Skin of body (tissue), 2 donors: ENCODE results near the gene EVA1C. TPM values are rescaled to one million over a fixed set of nuclear protein-coding genes. Genes with fewer than 3 reads are reported as not detected.
"Not testable (repeated sequence)": the region's sequence is repeated elsewhere in the genome, so short reads cannot be mapped to it uniquely, and the experiment has no call there.

Source experiments
- DNase-seq: peaks from one replicate; lab custom pipeline; 2025; lab: John Stamatoyannopoulos, UW
- total RNA-seq: library from RNA; depleted of rRNA; stranded (reverse); fragments of >200 nt; gene quantifications from one replicate; pipeline ENCODE4 v1.2.3, GENCODE V29; 2014

The EVA1C gene
- total RNA-seq, 1 donor from 2014 or later: 5.3 TPM

DNA sequence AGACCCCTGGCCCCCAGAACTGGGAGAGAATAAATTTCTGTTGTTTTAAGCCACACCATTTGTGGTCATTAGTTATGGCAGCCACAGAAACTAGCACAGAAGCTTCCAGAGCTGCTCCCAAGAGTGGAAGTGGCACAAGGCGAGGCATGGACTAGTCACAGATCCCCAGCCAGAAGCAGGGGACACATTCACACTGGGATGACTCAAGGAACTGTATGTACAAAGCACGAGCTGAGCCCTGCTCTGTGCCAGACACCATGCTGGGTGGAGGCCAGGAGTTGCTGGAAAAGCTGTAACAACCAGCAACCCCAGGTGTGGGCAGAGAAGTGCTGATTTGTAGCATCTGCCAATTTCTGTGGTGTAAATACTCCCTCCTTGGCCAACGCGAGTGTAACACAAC lies 117.2 kb downstream of the EVA1C start:
- DNase-seq: no peak

GRCh38 chr21:32530809-32531208 lies 118.3 kb downstream of the EVA1C start:
- DNase-seq: not testable (repeated sequence)

- DNase-seq: not testable (repeated sequence)
Observed at GRCh38 chr21:32531561-32531960, 119.1 kb downstream of the EVA1C start.

GRCh38 chr21:32532636-32533035 lies 120.1 kb downstream of the EVA1C start:
- DNase-seq: no peak

DNA sequence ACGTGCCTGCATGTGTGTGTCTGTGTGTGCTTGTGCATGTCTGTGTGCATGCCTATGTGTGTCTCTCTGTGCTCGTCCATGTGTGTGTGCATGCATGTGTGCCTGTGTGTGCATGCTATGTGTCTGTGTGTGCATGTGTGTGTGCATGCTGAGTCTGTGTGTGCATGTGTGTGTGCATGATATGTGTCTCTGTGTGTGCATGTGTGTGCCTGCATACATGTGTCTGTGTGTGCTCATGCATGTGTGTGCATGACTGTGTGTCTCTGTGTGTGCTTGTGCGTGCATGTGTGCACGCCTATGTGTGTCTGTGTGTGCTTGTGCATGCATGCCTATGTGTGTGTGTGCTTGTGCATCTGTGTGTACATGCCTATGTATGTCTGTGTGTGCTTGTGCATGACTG lies 120.5 kb downstream of the EVA1C start:
- DNase-seq: no peak

GRCh38 chr21:32533611-32534010 lies 121.1 kb downstream of the EVA1C start:
- no peak for DNase-seq

DNA sequence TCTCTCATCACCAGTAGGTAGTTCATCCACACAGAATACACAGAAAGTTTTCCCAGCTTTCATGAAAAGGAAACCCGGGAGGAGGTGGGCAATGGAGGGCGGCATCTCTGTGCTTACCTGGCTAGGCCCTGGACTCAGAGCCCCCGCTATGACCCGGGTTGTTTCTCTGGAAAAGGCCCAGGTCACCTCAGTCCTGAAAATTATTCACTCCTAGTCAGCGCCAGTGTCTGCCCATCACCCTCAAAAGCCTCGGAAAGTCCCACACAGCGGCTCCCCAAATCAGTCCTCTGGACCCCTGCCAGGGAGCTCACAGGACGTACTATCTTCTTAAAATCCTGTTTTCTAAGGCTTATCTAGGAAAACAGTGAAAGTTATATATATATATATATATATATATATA lies 121.6 kb downstream of the EVA1C start:
- no peak for DNase-seq

DNA sequence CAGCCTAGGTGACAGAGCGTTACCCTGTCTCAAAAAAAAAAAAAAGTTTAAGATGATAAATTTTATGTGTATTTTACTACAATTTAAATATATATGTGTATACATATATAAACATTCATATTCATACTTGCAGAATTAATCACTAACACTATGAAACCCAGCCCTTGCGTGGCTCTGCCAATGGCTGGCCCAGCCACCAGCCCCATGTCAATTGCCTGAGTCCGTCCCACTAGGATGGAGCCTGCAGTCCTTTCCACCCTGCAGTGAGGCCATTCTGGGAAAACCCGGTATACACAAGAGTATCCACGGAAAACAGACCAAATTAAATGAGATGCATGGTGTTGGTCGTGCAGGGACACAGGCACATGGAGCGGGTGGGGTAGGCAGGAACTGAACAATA lies 123.1 kb downstream of the EVA1C start:
- DNase-seq: no peak

DNA sequence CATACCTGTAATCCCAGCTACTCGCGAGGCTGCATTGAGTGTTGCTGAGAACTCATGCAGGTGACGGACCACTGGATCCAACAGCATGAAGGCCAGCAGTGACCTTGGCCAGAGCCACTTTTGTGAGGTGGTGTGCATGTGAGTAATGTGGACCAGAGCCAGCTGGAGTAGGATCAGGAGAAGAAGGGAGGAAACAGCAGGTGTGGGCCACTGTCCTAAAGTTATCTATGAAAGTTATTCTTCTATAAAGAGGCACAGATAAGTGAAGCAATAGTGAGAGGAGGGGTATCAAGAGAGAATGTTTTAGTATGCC lies 125.0 kb downstream of the EVA1C start:
- DNase-seq: no peak

- DNase-seq: no peak
Observed at GRCh38 chr21:32538147-32538792, 125.8 kb downstream of the EVA1C start.

- DNase-seq: no peak
Observed at GRCh38 chr21:32539378-32539777, 126.9 kb downstream of the EVA1C start.

- not testable (repeated sequence) for DNase-seq
Observed at GRCh38 chr21:32543056-32543455, 130.6 kb downstream of the EVA1C start.

DNA sequence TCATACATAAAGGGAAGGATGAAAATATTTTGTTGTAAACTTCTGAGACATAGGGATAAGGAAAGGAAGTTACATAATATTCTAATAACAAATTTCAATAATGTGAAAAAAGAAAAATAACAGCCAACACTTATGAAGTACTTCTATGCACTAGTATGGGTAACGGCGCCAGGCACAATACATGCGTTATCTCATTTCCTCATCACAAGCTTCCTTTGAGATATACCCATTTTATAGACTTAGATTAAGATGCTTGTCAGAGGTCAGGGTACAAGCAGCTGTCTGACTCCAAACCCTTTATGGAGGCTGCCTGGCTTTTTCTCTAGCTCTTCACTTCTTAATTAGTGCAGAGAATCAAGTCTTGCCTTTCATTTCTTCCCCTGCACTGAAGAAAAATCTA lies 131.5 kb downstream of the EVA1C start:
- no peak for DNase-seq

DNA sequence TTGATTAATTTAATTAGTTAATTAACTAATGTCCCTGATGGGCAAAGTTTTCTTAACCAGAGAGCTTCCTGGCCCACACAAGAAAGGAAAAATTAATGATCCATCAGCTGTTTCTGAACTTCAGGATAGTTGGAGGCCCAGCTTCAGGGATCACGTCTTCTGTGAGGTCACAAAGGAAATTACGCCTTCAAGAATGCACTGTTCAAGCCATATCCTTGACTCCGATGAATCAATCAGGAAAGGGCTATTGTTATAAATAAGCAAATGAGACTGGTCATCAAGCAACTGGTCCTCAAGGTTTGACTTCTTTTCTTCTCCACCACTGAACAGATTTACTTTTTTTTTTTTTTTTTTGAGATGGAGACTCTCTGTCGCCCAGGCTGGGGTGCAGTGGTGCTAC lies 132.2 kb downstream of the EVA1C start:
- DNase-seq: no peak

DNA sequence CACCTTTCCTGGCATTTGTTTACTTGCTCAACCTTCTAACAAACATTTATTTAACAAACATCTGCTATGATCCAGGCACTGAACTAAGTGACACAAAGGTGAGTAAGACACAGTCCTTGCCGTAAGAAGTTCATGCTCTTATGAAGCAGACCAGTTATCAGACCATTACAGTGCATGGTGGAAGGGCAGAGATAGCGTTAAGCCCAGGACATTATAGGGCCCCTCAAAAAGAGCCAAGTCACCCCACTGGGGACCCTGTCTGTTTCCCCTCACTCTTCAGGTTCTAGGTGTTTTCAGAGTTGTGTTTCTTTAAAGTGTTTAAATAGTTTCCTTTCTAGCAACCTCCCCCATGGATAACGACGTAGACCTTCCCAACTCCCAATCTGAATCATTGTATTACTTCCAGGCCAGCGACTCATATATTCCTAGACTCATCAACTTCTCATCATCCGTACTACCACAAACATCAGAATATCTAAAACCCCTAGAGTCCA lies 133.5 kb downstream of the EVA1C start:
- DNase-seq: no peak

- DNase-seq: no peak
Observed at GRCh38 chr21:32547018-32547417, 134.5 kb downstream of the EVA1C start.

DNA sequence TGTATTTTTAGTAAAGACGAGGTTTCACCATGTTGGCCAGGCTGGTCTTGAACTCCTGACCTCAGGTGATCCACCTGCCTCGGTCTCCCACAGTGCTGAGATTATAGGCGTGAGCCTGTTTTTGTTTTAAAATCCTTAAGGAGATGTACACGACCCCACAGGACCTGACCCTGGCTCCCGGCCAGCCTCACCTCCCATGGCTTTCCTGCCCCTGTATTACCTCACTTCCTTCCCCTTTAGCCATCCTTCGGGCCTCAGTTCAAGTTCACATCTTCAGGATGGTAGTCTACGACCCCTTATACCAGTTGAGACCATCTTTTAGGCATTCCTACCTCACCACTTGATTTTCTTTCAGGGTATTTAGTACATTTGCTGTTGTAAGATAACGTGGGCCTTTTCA lies 136.5 kb downstream of the EVA1C start:
- DNase-seq: no peak

DNA sequence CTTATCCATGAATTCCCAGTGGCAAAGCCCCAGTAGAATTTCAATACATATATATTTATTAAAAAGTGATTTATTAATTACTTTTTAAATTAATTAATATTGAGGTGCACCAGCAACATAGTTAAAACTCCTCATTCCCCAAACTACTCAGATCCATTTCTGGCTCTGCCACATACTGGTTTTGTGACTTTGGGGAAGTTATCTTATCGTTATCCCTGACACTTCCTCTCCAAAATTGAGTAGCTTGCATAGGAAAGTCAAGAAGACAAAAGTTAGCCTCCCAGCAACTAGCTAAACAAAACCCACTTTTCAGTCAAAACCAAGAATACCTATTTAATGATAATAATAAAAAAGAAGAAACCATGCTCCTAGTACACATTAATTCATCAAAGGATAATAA lies 136.9 kb downstream of the EVA1C start:
- no peak for DNase-seq

- no peak for DNase-seq
Observed at GRCh38 chr21:32549886-32550285, 137.4 kb downstream of the EVA1C start.

GRCh38 chr21:32554832-32555638 lies 142.5 kb downstream of the EVA1C start:
- no peak for DNase-seq

DNA sequence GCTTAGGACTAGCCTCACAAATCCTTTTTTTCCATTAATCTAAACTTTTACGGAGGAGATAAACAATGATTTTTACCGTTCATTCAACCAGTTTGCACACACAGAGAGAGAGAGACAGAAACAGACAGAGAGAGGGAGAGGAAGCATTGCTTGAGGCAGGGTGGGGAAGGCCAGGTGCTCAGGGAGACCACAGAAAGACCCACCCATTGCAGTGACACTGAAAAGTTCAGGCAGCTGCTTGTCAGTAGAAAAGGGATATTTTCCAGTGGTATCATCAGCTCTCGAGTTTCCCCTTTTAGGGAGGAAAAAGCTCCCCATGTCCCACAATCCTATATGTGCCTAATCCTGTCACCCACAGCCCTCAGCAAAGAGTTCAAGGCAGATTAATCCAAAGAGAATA lies 145.6 kb downstream of the EVA1C start:
- no peak for DNase-seq

GRCh38 chr21:32559006-32559610 lies 146.6 kb downstream of the EVA1C start:
- no peak for DNase-seq

DNA sequence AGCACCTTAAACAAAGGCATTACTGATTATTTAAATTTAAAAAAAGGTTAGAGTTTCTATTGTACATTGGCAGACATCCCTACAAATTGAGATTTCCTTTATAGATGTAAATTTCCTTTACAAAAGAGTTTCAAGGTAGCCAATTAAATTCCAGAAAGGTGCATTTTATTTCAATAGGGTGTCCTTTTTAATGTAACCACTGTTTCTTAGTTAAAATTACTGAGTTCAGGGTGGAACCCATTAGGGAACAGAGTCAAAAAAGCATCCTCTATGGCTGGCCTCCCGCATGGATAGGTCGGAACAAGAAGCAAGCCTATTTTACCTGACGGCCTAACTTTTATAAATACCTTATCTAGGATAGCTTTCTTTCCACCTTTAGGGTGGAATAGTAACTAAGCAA lies 148.4 kb downstream of the EVA1C start:
- no peak for DNase-seq
